Kidney epithelial cell (primary cell): ENCODE data around the gene LNX2. TPM values are rescaled to one million over a fixed set of nuclear protein-coding genes. Genes with fewer than 3 reads are reported as not detected.
"Not testable (repeated sequence)": the region's sequence is repeated elsewhere in the genome, so short reads cannot be mapped to it uniquely, and the experiment has no call there.

Experiments used
- DNase-seq: peaks from one replicate; pipeline ENCODE4 v3.0.0-alpha.2; 2010; ENCODE audit warnings: low read depth
- H3K27me3 ChIP-seq: 2 replicates; pipeline ENCODE4 v1.6.0; 2011; ENCODE audit warnings: low read length; ENCODE audit not compliant: control insufficient read depth, insufficient read depth
- H3K36me3 ChIP-seq: 2 replicates; pipeline ENCODE4 v1.5.1; 2011; ENCODE audit warnings: low read length; ENCODE audit not compliant: control insufficient read depth, insufficient read depth
- H3K4me3 ChIP-seq: 2 replicates; pipeline ENCODE4 v1.5.1; 2011; ENCODE audit warnings: low read depth, mild to moderate bottlenecking, control low read depth, low read length
- CTCF ChIP-seq: IDR thresholded peaks from 2 replicates; pipeline ENCODE4 v1.5.1; 2011; ENCODE audit warnings: mild to moderate bottlenecking, moderate library complexity, low read length, control low read depth, inconsistent platforms; ENCODE audit not compliant: insufficient read depth, poor library complexity, severe bottlenecking
- total RNA-seq: library from RNA; depleted of rRNA; stranded (reverse); fragments of >200 nt; gene quantifications from 2 replicates; pipeline ENCODE4 v1.2.3, GENCODE V29; 2015

LNX2 gene
- total RNA-seq, 1 donor from 2014 or later = 11.4 TPM

DNA sequence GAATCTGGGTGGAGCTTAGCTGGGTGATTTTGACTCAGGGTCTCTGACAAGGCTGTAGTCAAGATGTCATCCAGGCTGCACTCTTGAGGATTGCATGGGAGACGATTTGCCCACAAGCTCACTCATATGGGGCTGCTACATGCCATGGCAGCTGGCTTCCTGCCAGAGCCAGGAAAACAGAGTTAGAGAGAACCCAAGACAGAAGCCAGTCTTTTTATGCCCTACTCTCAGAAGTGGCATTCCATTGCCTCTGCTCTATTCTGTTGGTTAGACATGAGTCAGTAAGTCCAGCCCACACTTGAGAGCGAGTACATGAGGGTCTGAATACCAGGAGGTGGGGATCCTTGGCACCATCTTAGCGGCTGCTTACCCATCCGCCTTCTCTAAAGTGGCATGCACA, 10.8 kb upstream of the LNX2 start:
- no peaks in the 10 kb centered on the region for H3K27me3 ChIP-seq
- H3K4me3 ChIP-seq = no peak overlapping the region
- no peak for TF ChIP-seq CTCF
- H3K36me3 ChIP-seq = no peaks in the 10 kb centered on the region
- DNase-seq = no peak

DNA sequence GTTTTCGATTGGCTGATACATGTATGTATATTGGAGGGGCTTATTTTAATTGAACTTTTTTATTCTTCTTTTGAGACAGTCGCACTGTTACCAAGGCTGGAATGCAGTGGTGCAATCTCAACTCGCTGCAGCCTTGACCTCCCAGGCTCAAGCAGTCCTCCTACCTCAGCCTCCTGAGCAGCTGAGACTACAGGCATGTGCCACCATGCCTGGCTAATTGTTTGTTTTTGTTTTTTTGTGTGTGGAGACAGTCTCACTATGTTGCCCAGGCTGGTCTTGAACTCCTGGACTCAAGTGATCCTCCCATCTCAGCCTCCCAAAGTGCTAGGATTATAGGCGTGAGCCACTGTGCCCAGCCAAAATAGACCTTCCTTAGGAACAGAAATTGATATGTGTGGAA, 8.4 kb upstream of the LNX2 start:
- not testable (repeated sequence) for DNase-seq

GRCh38 chr13:27628081-27628480, 7.8 kb upstream of the LNX2 start:
- H3K4me3 ChIP-seq = no peak overlapping the region
- DNase-seq = no peak
- H3K36me3 ChIP-seq = peaks cover under 1% of the 10 kb centered on the region
- TF ChIP-seq CTCF = no peak
- no peaks in the 10 kb centered on the region for H3K27me3 ChIP-seq

More for the DNA sequence above, 8.4 kb upstream of the LNX2 start:
- H3K4me3 ChIP-seq, H3K27me3 ChIP-seq, H3K36me3 ChIP-seq: not testable (repeated sequence)

- TF ChIP-seq CTCF = no peak
- H3K4me3 ChIP-seq = no peak overlapping the region
- H3K36me3 ChIP-seq = peaks cover 2% of the 10 kb centered on the region
- H3K27me3 ChIP-seq = no peaks in the 10 kb centered on the region
- no peak for DNase-seq
Observed at GRCh38 chr13:27627380-27627779, 7.1 kb upstream of the LNX2 start.

DNA sequence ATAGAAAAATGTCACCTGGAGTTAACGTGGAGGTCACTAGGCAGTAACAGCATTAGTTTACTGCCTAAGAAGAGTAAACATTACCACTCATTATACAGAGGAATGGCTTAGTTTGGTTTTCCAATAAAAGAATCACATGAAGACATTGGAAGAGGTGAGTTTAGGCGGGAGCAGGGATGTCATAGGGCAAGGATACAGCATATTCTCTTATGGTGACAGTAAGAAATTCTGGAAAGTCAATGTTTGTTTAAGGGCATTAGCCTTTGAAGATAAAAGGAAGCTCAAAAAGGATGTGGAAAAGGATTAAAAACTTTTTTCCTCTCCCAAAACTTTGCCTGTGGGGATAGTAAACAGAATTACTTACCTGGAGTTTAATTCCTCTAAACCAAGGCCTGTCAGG, 5.5 kb upstream of the LNX2 start:
- H3K36me3 ChIP-seq = peaks cover 2% of the 10 kb centered on the region
- DNase-seq = no peak
- no peaks in the 10 kb centered on the region for H3K27me3 ChIP-seq
- H3K4me3 ChIP-seq = no peak overlapping the region
- TF ChIP-seq CTCF = no peak

- no peak overlapping the region for H3K4me3 ChIP-seq
- TF ChIP-seq CTCF = no peak
Observed at GRCh38 chr13:27624071-27624470, 3.7 kb upstream of the LNX2 start.

More at GRCh38 chr13:27624071-27624470, 3.7 kb upstream of the LNX2 start:
- Histone ChIP-seq H3K27me3 (no peaks in the 10 kb centered on the region), H3K36me3 (peaks cover 2% of the 10 kb centered on the region)
- DNase-seq = no peak
